HCT116 (cell line): ENCODE data around the gene ANKRD29.

Source experiments
- CTCF ChIP-seq, 3 experiments: fragments of 200-600 bp in 1 of 3; sonication (generic) in 1 of 3; IDR thresholded peaks in 2 of 3; conservative IDR thresholded peaks in 1 of 3; 2 replicates each; pipeline ENCODE4 v1.5.1; 2012 to 2017; ENCODE audit warnings: low read depth in 2 of 3, low read length in 2 of 3, antibody characterized with exemption in 1 of 3, borderline replicate concordance in 1 of 3, control low read depth in 1 of 3, mild to moderate bottlenecking in 1 of 3, mixed read lengths in 1 of 3, mixed run types in 1 of 3, moderate library complexity in 1 of 3; ENCODE audit not compliant: insufficient read depth in 1 of 3
- EGR1 ChIP-seq: IDR thresholded peaks from 2 replicates; pipeline ENCODE4 v1.6.1; 2012; ENCODE audit warnings: low read depth
- EZH2 ChIP-seq: fragments of 200-600 bp; sonication (generic); IDR thresholded peaks from 2 replicates; pipeline ENCODE4 v1.6.1; 2017; ENCODE audit warnings: antibody characterized with exemption, mixed run types
- JUND ChIP-seq: IDR thresholded peaks from 2 replicates; pipeline ENCODE4 v1.6.1; 2012
- MAX ChIP-seq: IDR thresholded peaks from 2 replicates; pipeline ENCODE4 v1.6.1; 2012
- POLR2A ChIP-seq: IDR thresholded peaks from 2 replicates; pipeline ENCODE4 v1.7.0; 2011; ENCODE audit warnings: borderline replicate concordance; ENCODE audit not compliant: insufficient read depth, insufficient read length; ENCODE audit errors: extremely low read depth
- POLR2AphosphoS5 ChIP-seq: IDR thresholded peaks from 2 replicates; pipeline ENCODE4 v1.6.1; 2011; ENCODE audit warnings: mild to moderate bottlenecking, low read depth, low read length, moderate library complexity
- SIN3A ChIP-seq: IDR thresholded peaks from 2 replicates; pipeline ENCODE4 v1.6.1; 2012; ENCODE audit warnings: low read depth

GRCh38 chr18:23567671-23568070, 95.0 kb downstream of the ANKRD29 start:
- no peak for TF ChIP-seq MAX
- TF ChIP-seq EGR1 = no peak
- TF ChIP-seq JUND = no peak
- TF ChIP-seq CTCF (IDR thresholded peaks at IDR 0.05 in 2 of 3, conservative IDR thresholded peaks at IDR 0.05 in 1 of 3; ENCODE audit: borderline replicate concordance in 1 of 3, insufficient read depth in 1 of 3, low read depth in 2 of 3, low read length in 2 of 3) = no peak
- TF ChIP-seq SIN3A = no peak
- TF ChIP-seq POLR2A = no peak
- TF ChIP-seq EZH2 = no peak
- no peak for TF ChIP-seq POLR2AphosphoS5
